HepG2 (cell line): ENCODE results near the gene HSDL1. TPM values are rescaled to one million over a fixed set of nuclear protein-coding genes. Genes with fewer than 3 reads are reported as not detected.

Experiments used
- IKZF1 ChIP-seq: fragments of 450-650 bp; IDR thresholded peaks from 2 replicates; pipeline ENCODE4 v1.7.1; 2016
- KMT2A ChIP-seq: sonication (generic); formaldehyde crosslinking; IDR thresholded peaks from 2 replicates; pipeline ENCODE4 v1.4.0; 2020; ENCODE audit warnings: missing genetic modification reagents
- MBD4 ChIP-seq: IDR thresholded peaks from 2 replicates; pipeline ENCODE4 v1.6.1; 2012; ENCODE audit warnings: low read length, inconsistent platforms, borderline replicate concordance
- RAD21 ChIP-seq: fragments of 450-650 bp; formaldehyde crosslinking; IDR thresholded peaks from 2 replicates; pipeline ENCODE4 v1.5.0; 2020; ENCODE audit warnings: mild to moderate bottlenecking
- RAD51 ChIP-seq: fragments of 450-650 bp; IDR thresholded peaks from 2 replicates; pipeline ENCODE4 v1.6.1; 2016; ENCODE audit warnings: borderline replicate concordance
- RERE ChIP-seq: IDR thresholded peaks from 2 replicates; pipeline ENCODE4 v1.6.1; 2016; ENCODE audit warnings: low read depth, missing genetic modification reagents, missing compliant biosample characterization
- RFXAP ChIP-seq: sonication (generic); formaldehyde crosslinking; IDR thresholded peaks from 2 replicates; pipeline ENCODE4 v1.4.0; 2020; ENCODE audit warnings: missing genetic modification reagents, borderline replicate concordance
- SMAD9 ChIP-seq: sonication (generic); formaldehyde crosslinking; IDR thresholded peaks from 2 replicates; pipeline ENCODE4 v1.5.1; 2020; ENCODE audit warnings: mild to moderate bottlenecking, missing genetic modification reagents
- SSRP1 ChIP-seq: IDR thresholded peaks from 2 replicates; pipeline ENCODE4 v1.6.1; 2016; ENCODE audit warnings: control low read depth
- STAG1 ChIP-seq: sonication (generic); formaldehyde crosslinking; IDR thresholded peaks from 2 replicates; pipeline ENCODE4 v1.4.0; 2020; ENCODE audit warnings: missing genetic modification reagents
- ZBTB21 ChIP-seq: sonication (generic); formaldehyde crosslinking; IDR thresholded peaks from 2 replicates; pipeline ENCODE4 v1.4.0; 2020; ENCODE audit warnings: missing genetic modification reagents
- ZBTB40 ChIP-seq, 2 experiments: fragments of 450-650 bp in 1 of 2; sonication (generic) in 1 of 2; formaldehyde crosslinking in 1 of 2; IDR thresholded peaks; 2 replicates each; pipeline versions ENCODE4 v1.6.1 to v1.8.0; 2016 to 2022; ENCODE audit warnings: antibody characterized with exemption in 1 of 2, mild to moderate bottlenecking in 1 of 2, missing genetic modification reagents in 1 of 2
- ZNF556 ChIP-seq: sonication (generic); formaldehyde crosslinking; IDR thresholded peaks from 2 replicates; pipeline ENCODE4 v1.4.0; 2020; ENCODE audit warnings: mild to moderate bottlenecking, missing genetic modification reagents, borderline replicate concordance
- ZNF614 ChIP-seq: IDR thresholded peaks from 2 replicates; pipeline ENCODE4 v1.6.1; 2018; ENCODE audit warnings: missing biosample characterization, missing genetic modification reagents, inconsistent platforms, borderline replicate concordance
- ZNF709 ChIP-seq: sonication (generic); formaldehyde crosslinking; IDR thresholded peaks from 2 replicates; pipeline ENCODE4 v1.5.0; 2020; ENCODE audit warnings: mild to moderate bottlenecking, missing genetic modification reagents
- ZNF737 ChIP-seq: sonication (generic); formaldehyde crosslinking; IDR thresholded peaks from 2 replicates; pipeline ENCODE4 v1.5.0; 2020; ENCODE audit warnings: missing genetic modification reagents, mild to moderate bottlenecking, borderline replicate concordance
- polyA plus RNA-seq, 8 experiments: library from polyadenylated mRNA; depleted of rRNA in 3 of 8; stranded (reverse) in 7 of 8; unstranded in 1 of 8; fragments of >200 nt; fragmentation: Illumina TruSeq in 4 of 8; extraction: Trizol in 4 of 8; gene quantifications; 2 replicates each; pipeline versions ENCODE4 v1.2.1 to v1.2.3, GENCODE V29; 2011 to 2016; ENCODE audit warnings: low read depth in 4 of 8, missing spikeins in 1 of 8, mixed read lengths in 1 of 8; ENCODE audit not compliant: insufficient read depth in 1 of 8
- total RNA-seq, 5 experiments: library from RNA; depleted of rRNA; stranded (reverse); fragments of >200 nt; fragmentation: Illumina TruSeq; extraction: Trizol; gene quantifications; 2 replicates each; pipeline ENCODE4 v1.2.3, GENCODE V29; 2016; ENCODE audit warnings: low read depth in 1 of 5

Gene HSDL1
- total and polyA plus RNA-seq, 2 of the 13 experiments (the other 11 are each of a cell fraction or from before 2014, with no cell fraction given), result 49.2 to 49.7 TPM

GRCh38 chr16:84175350-84176081 lies 30.5 kb upstream of the HSDL1 start (continued):
- TF ChIP-seq ZBTB40 (IDR thresholded peaks at IDR 0.05), result no peak
- TF ChIP-seq ZBTB40 (CRISPR knock-in tag; IDR thresholded peaks at IDR 0.05), result no peak
- no peak for TF ChIP-seq SSRP1 (CRISPR knock-in tag)
- peak; percentile 48; the same call in 1 of the 2 replicates for TF ChIP-seq ZBTB21 (CRISPR knock-in tag)
- TF ChIP-seq RAD51, result no peak
- no peak for TF ChIP-seq MBD4
- TF ChIP-seq ZNF737 (CRISPR knock-in tag), result 0 out of 2 replicates have a peak, but pooled peaks have one; percentile 33
- no peak for TF ChIP-seq RFXAP (CRISPR knock-in tag)
- no peak for TF ChIP-seq RERE (CRISPR knock-in tag)
- peak; percentile 79 for TF ChIP-seq RAD21 (CRISPR knock-in tag)
- peak; percentile 54; the same call in 1 of the 2 replicates for TF ChIP-seq ZNF556 (CRISPR knock-in tag)
- peak; percentile 92 for TF ChIP-seq STAG1 (CRISPR knock-in tag)
- TF ChIP-seq ZNF614 (CRISPR knock-in tag), result no peak
- TF ChIP-seq IKZF1, result no peak
- TF ChIP-seq ZNF709 (CRISPR knock-in tag), result no peak
- TF ChIP-seq KMT2A (CRISPR knock-in tag), result no peak
- no peak for TF ChIP-seq SMAD9 (CRISPR knock-in tag)
